ENCODE data around the gene PDE7B.
"Not testable (repeated sequence)": the region's sequence is repeated elsewhere in the genome, so short reads cannot be mapped to it uniquely, and the experiment has no call there.

PDE7B gene

GRCh38 chr6:136137008-136137692 is 285.6 kb downstream of the PDE7B start:
- no peak for TF ChIP-seq CTCF (IDR thresholded peaks at IDR 0.05; ENCODE audit: borderline replicate concordance, control extremely low read depth, extremely low read depth, insufficient read depth, missing control alignments)
- in situ Hi-C loops (cut with MboI; ENCODE audit: low sequenced_read_pairs, unreplicated experiment) = no loop called here
- no peak for DNase-seq (ENCODE audit: low spot score)

GRCh38 chr6:136137739-136138402 is 286.4 kb downstream of the PDE7B start:
- no peak for DNase-seq (ENCODE audit: low spot score)
- TF ChIP-seq CTCF (IDR thresholded peaks at IDR 0.05; ENCODE audit: borderline replicate concordance, control extremely low read depth, extremely low read depth, insufficient read depth, missing control alignments) = no peak
- in situ Hi-C loops (cut with MboI; ENCODE audit: low sequenced_read_pairs, unreplicated experiment) = no loop called here

GRCh38 chr6:136139111-136139510 is 287.6 kb downstream of the PDE7B start:
- DNase-seq (ENCODE audit: low spot score); in situ Hi-C loops (cut with MboI; ENCODE audit: low sequenced_read_pairs, unreplicated experiment): not testable (repeated sequence)

- TF ChIP-seq CTCF (IDR thresholded peaks at IDR 0.05; ENCODE audit: borderline replicate concordance, control extremely low read depth, extremely low read depth, insufficient read depth, missing control alignments) = no peak
- in situ Hi-C loops (cut with MboI; ENCODE audit: low sequenced_read_pairs, unreplicated experiment) = no loop called here
- DNase-seq (ENCODE audit: low spot score) = no peak
These were observed 292.9 kb downstream of the PDE7B start for GRCh38 chr6:136144251-136145023.

GRCh38 chr6:136146130-136146529 is 294.6 kb downstream of the PDE7B start:
- in situ Hi-C loops (cut with MboI; ENCODE audit: low sequenced_read_pairs, unreplicated experiment) = no loop called here
- no peak for TF ChIP-seq CTCF (IDR thresholded peaks at IDR 0.05; ENCODE audit: borderline replicate concordance, control extremely low read depth, extremely low read depth, insufficient read depth, missing control alignments)
- no peak for DNase-seq (ENCODE audit: low spot score)

GRCh38 chr6:136147342-136147741 is 295.8 kb downstream of the PDE7B start:
- DNase-seq (ENCODE audit: low spot score) = no peak
- no peak for TF ChIP-seq CTCF (IDR thresholded peaks at IDR 0.05; ENCODE audit: borderline replicate concordance, control extremely low read depth, extremely low read depth, insufficient read depth, missing control alignments)
- in situ Hi-C loops (cut with MboI; ENCODE audit: low sequenced_read_pairs, unreplicated experiment) = no loop called here

GRCh38 chr6:136148051-136148450 is 296.6 kb downstream of the PDE7B start:
- DNase-seq (ENCODE audit: low spot score) = no peak
- in situ Hi-C loops (cut with MboI; ENCODE audit: low sequenced_read_pairs, unreplicated experiment) = no loop called here
- no peak for TF ChIP-seq CTCF (IDR thresholded peaks at IDR 0.05; ENCODE audit: borderline replicate concordance, control extremely low read depth, extremely low read depth, insufficient read depth, missing control alignments)

Data from GM13976 (cell line).